ENCODE results near the gene PPP2R2D.

Gene PPP2R2D

DNA sequence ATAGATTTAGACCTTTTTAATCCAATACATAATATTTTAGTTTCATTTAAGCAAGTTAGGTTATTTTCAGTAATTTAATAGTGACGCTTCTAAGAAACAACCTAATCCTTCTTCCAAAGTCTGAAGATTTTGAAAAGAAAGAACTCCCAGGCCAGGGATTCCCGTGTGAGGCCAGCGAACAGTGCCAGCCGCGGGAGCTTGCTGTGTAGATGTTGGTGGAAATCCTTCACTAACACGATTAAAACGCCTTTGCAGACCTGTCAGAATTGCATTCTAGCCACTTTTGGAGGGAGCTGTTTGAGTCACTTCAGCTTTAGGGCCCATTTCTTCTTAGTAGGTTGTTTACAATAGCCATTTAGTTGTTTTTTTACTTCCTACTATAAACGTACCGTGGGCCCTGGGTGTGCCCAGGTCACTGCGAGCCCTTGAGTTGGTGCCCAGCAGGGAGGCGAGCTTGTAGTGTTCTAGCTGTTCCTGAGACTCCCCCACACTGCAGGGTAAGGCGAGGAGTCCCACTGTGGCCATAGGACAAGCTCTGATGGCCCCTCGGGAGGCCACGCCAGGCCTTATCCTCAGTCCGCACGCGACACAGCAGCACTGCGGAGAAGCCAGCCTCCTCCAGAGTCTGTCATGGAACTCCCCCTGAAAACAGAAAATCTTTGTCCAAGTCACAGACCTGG lies 32.3 kb downstream of the PPP2R2D start:
- no peak for DNase-seq (ENCODE audit: low read depth)
- TF ChIP-seq CTCF (IDR thresholded peaks at IDR 0.05; ENCODE audit: insufficient read depth, low read depth, low read length, missing control alignments) = no peak
- no peak overlapping the region for H3K4me3 ChIP-seq (ENCODE audit: low read depth, low read length)

GRCh38 chr10:131933696-131934086 lies 32.9 kb downstream of the PPP2R2D start:
- no peak for DNase-seq (ENCODE audit: low read depth)
- TF ChIP-seq CTCF (IDR thresholded peaks at IDR 0.05; ENCODE audit: insufficient read depth, low read depth, low read length, missing control alignments) = no peak
- no peak overlapping the region for H3K4me3 ChIP-seq (ENCODE audit: low read depth, low read length)

DNA sequence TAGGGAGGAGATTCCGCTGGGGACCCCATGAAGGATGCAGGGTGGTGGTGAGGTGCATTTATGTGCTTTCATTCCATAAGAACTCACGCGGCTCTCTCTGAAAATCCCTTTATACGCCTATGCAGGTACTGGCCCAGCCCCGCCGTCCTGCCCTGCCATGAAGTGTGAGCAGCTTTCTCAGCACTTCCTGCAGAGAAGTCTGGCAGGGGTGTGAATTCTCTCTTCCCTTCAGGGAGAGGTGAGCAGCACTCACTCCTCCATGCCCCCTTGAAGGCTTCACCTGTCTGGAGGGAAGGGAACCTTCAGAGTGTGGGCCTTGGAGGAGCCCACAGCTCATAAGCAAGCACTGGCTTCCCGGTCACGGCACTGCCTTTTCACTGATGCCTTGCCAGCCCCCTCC lies 34.0 kb downstream of the PPP2R2D start:
- no peak for TF ChIP-seq CTCF (IDR thresholded peaks at IDR 0.05; ENCODE audit: insufficient read depth, low read depth, low read length, missing control alignments)
- DNase-seq (ENCODE audit: low read depth) = no peak
- no peak overlapping the region for H3K4me3 ChIP-seq (ENCODE audit: low read depth, low read length)

- no peak for TF ChIP-seq CTCF (IDR thresholded peaks at IDR 0.05; ENCODE audit: insufficient read depth, low read depth, low read length, missing control alignments)
These were observed 34.5 kb downstream of the PPP2R2D start for GRCh38 chr10:131935260-131935659.

GRCh38 chr10:131936294-131936693 lies 35.5 kb downstream of the PPP2R2D start:
- TF ChIP-seq CTCF (IDR thresholded peaks at IDR 0.05; ENCODE audit: insufficient read depth, low read depth, low read length, missing control alignments) = no peak
- H3K4me3 ChIP-seq (ENCODE audit: low read depth, low read length) = no peak overlapping the region
- no peak for DNase-seq (ENCODE audit: low read depth)

More at GRCh38 chr10:131935260-131935659, 34.5 kb downstream of the PPP2R2D start:
- H3K4me3 ChIP-seq (ENCODE audit: low read depth, low read length) = no peak overlapping the region
- no peak for DNase-seq (ENCODE audit: low read depth)

- no peak for DNase-seq (ENCODE audit: low read depth)
- TF ChIP-seq CTCF (IDR thresholded peaks at IDR 0.05; ENCODE audit: insufficient read depth, low read depth, low read length, missing control alignments) = no peak
- H3K4me3 ChIP-seq (ENCODE audit: low read depth, low read length) = no peak overlapping the region
These were observed 35.9 kb downstream of the PPP2R2D start for GRCh38 chr10:131936736-131937135.

- no peak overlapping the region for H3K4me3 ChIP-seq (ENCODE audit: low read depth, low read length)
- DNase-seq (ENCODE audit: low read depth) = no peak
- TF ChIP-seq CTCF (IDR thresholded peaks at IDR 0.05; ENCODE audit: insufficient read depth, low read depth, low read length, missing control alignments) = no peak
These were observed 37.0 kb downstream of the PPP2R2D start for GRCh38 chr10:131937836-131938235.

All from GM12865 (cell line).